OCI-LY1 (cell line): ENCODE measurements around the gene AIFM3.
"Not testable (repeated sequence)": the region's sequence is repeated elsewhere in the genome, so short reads cannot be mapped to it uniquely, and the experiment has no call there.

Source experiments
- H2AFZ ChIP-seq: fragments of 200-600 bp; sonication (generic), shearing (Covaris generic); 2 replicates; pipeline ENCODE4 v1.6.0; 2014; ENCODE audit warnings: antibody characterized with exemption, mild to moderate bottlenecking, low read length
- H3F3A ChIP-seq: fragments of 200-600 bp; sonication (generic), shearing (Covaris generic); 2 replicates; pipeline ENCODE4 v1.6.0; 2014; ENCODE audit warnings: mild to moderate bottlenecking, antibody characterized with exemption, low read length, moderate library complexity; ENCODE audit not compliant: insufficient read depth
- H3K27ac ChIP-seq: fragments of 200-600 bp; sonication (generic); 2 replicates; pipeline ENCODE4 v1.5.1; 2014; ENCODE audit warnings: low read length, mixed run types, mild to moderate bottlenecking, low read depth; ENCODE audit not compliant: poor library complexity, severe bottlenecking
- H3K27me3 ChIP-seq: fragments of 200-600 bp; sonication (generic); 2 replicates; pipeline ENCODE4 v1.6.0; 2014; ENCODE audit warnings: antibody characterized with exemption, mild to moderate bottlenecking, low read length, moderate library complexity; ENCODE audit not compliant: insufficient read depth
- H3K36me3 ChIP-seq: fragments of 200-600 bp; sonication (generic); 2 replicates; pipeline ENCODE4 v1.6.1; 2014; ENCODE audit warnings: mild to moderate bottlenecking, antibody characterized with exemption, low read length, moderate library complexity, mixed read lengths; ENCODE audit not compliant: insufficient read depth
- H3K4me1 ChIP-seq: fragments of 200-600 bp; sonication (generic); 2 replicates; pipeline ENCODE4 v1.5.1; 2014; ENCODE audit warnings: mild to moderate bottlenecking, low read length, moderate library complexity; ENCODE audit not compliant: insufficient read depth, severe bottlenecking
- H3K4me2 ChIP-seq: fragments of 200-600 bp; sonication (generic), shearing (Covaris generic); 2 replicates; pipeline ENCODE4 v1.6.1; 2014; ENCODE audit warnings: low read length
- H3K4me3 ChIP-seq: fragments of 200-600 bp; sonication (generic); 2 replicates; pipeline ENCODE4 v1.5.1; 2014; ENCODE audit warnings: low read length, low read depth, mild to moderate bottlenecking, mixed read lengths; ENCODE audit not compliant: poor library complexity, severe bottlenecking
- H3K79me2 ChIP-seq: fragments of 200-600 bp; shearing (Covaris generic); 2 replicates; pipeline ENCODE4 v1.6.1; 2016; ENCODE audit warnings: mixed run types, low read length, mixed read lengths; ENCODE audit not compliant: insufficient read depth
- H3K9ac ChIP-seq: fragments of 200-600 bp; sonication (generic), shearing (Covaris generic); 2 replicates; pipeline ENCODE4 v1.6.1; 2014; ENCODE audit warnings: mild to moderate bottlenecking, low read length, mixed read lengths
- H3K9me2 ChIP-seq: fragments of 200-600 bp; sonication (generic), shearing (Covaris generic); 2 replicates; pipeline ENCODE4 v1.6.1; 2014; ENCODE audit warnings: low read depth, mild to moderate bottlenecking, low read length, mixed read lengths
- H3K9me3 ChIP-seq: fragments of 200-600 bp; shearing (Covaris generic); 2 replicates; pipeline ENCODE4 v1.6.1; 2014; ENCODE audit warnings: low read length, mixed read lengths
- H4K20me1 ChIP-seq: fragments of 200-600 bp; sonication (generic), shearing (Covaris generic); 2 replicates; pipeline ENCODE4 v1.6.0; 2016; ENCODE audit warnings: mild to moderate bottlenecking, low read length; ENCODE audit not compliant: insufficient read depth
- CTCF ChIP-seq: fragments of 200-600 bp; sonication (generic), shearing (Covaris generic); IDR thresholded peaks from 2 replicates; pipeline ENCODE4 v1.5.1; 2017; ENCODE audit warnings: mild to moderate bottlenecking, antibody characterized with exemption, low read length, moderate library complexity, mixed read lengths
- EZH2 ChIP-seq: fragments of 200-600 bp; sonication (generic), shearing (Covaris generic); IDR thresholded peaks from 2 replicates; pipeline ENCODE4 v1.8.0; 2017; ENCODE audit warnings: borderline replicate concordance, mixed run types, mild to moderate bottlenecking, antibody characterized with exemption, low read length, moderate library complexity, mixed read lengths

The AIFM3 gene

GRCh38 chr22:20931126-20931654, 35.9 kb upstream of the AIFM3 start:
- Histone ChIP-seq H3K4me1 (peaks cover 5% of the 10 kb centered on the region), H3K4me2 (no peak overlapping the region), H3K9me3 (no peaks in the 10 kb centered on the region), H3K9ac (no peak overlapping the region), H3K79me2 (peaks cover 92% of the 10 kb centered on the region), H2AFZ (no peak overlapping the region), H3K27ac (no peak overlapping the region), H3K36me3 (peaks cover 51% of the 10 kb centered on the region), H3K4me3 (no peak overlapping the region), H3K27me3 (no peaks in the 10 kb centered on the region), H4K20me1 (0 out of 2 replicates have a peak, but pooled peaks cover 3% of the 10 kb centered on the region), H3K9me2 (no peaks in the 10 kb centered on the region), H3F3A (no peaks in the 10 kb centered on the region)
- TF ChIP-seq CTCF (no peak), EZH2 (no peak)

GRCh38 chr22:20933910-20934309, 33.1 kb upstream of the AIFM3 start:
- Histone ChIP-seq H3K9ac (no peak overlapping the region), H3K9me2 (no peaks in the 10 kb centered on the region), H3K4me1 (peaks cover 14% of the 10 kb centered on the region), H3K79me2 (peaks cover 91% of the 10 kb centered on the region), H3K4me2 (no peak overlapping the region), H2AFZ (no peak overlapping the region), H4K20me1 (no peaks in the 10 kb centered on the region), H3K4me3 (no peak overlapping the region), H3K27me3 (no peaks in the 10 kb centered on the region), H3K27ac (no peak overlapping the region), H3F3A (no peaks in the 10 kb centered on the region), H3K36me3 (peaks cover 67% of the 10 kb centered on the region), H3K9me3 (no peaks in the 10 kb centered on the region)
- TF ChIP-seq EZH2, result no peak
- no peak for TF ChIP-seq CTCF

- not testable (repeated sequence) for H3K4me2 ChIP-seq, H4K20me1 ChIP-seq, H3F3A ChIP-seq, H3K9me3 ChIP-seq, H3K27ac ChIP-seq, H3K27me3 ChIP-seq, H2AFZ ChIP-seq, H3K9ac ChIP-seq, H3K9me2 ChIP-seq, H3K4me3 ChIP-seq
- peaks cover 65% of the 10 kb centered on the region for H3K36me3 ChIP-seq
- peaks cover 17% of the 10 kb centered on the region for H3K4me1 ChIP-seq
- H3K79me2 ChIP-seq, result peaks cover 92% of the 10 kb centered on the region
Measured at GRCh38 chr22:20935049-20935448, 32.0 kb upstream of the AIFM3 start.

GRCh38 chr22:20935780-20936539, 31.1 kb upstream of the AIFM3 start:
- not testable (repeated sequence) for H3K4me2 ChIP-seq, H2AFZ ChIP-seq, H3K9me2 ChIP-seq, H3K9me3 ChIP-seq, H3F3A ChIP-seq, H3K4me3 ChIP-seq, H3K27me3 ChIP-seq, H3K27ac ChIP-seq, H3K9ac ChIP-seq, H4K20me1 ChIP-seq
- H3K4me1 ChIP-seq, result peaks cover 21% of the 10 kb centered on the region
- peaks cover 93% of the 10 kb centered on the region for H3K79me2 ChIP-seq
- H3K36me3 ChIP-seq, result peaks cover 71% of the 10 kb centered on the region
